SK-N-MC (cell line): ENCODE measurements around the gene PIAS2.

Experiments
- EZH2 ChIP-seq: fragments of 200-600 bp; sonication (generic); IDR thresholded peaks from one replicate; pipeline ENCODE4 v1.6.1; 2017; ENCODE audit warnings: antibody characterized with exemption
- POLR2AphosphoS5 ChIP-seq: IDR thresholded peaks from 2 replicates; pipeline ENCODE4 v1.6.1; 2012; ENCODE audit warnings: mild to moderate bottlenecking, low read depth, low read length, borderline replicate concordance

DNA sequence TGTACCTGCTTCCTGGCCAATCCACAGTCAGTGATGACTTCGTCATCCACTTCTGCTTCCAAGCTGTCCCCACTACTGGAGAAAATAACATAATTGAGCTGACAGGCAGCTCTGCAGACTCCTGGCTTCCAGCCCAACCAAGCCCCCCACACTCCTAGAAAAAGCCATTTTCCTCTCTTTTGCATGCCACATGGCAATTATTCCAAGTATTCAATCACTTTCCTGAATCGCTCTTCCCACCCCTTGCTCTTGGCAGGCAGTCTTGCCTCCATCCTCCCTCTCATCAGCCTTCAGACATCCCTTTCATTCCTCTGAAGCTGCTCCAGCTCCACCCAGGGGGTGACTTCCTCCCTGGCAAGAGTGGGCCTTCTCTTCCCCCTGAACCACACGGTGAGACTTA, 146.2 kb downstream of the PIAS2 start:
- TF ChIP-seq EZH2 (no peak), POLR2AphosphoS5 (no peak)
